Bronchial epithelial cell (primary cell): ENCODE results near the gene CSF3R. TPM values are rescaled to one million over a fixed set of nuclear protein-coding genes. Genes with fewer than 3 reads are reported as not detected.
A peak's percentile ranks its signal among the peaks of the same experiment; 100 is the strongest.
"Not testable (repeated sequence)": the region's sequence is repeated elsewhere in the genome, so short reads cannot be mapped to it uniquely, and the experiment has no call there.

Source experiments
- DNase-seq: peaks from one replicate; pipeline ENCODE4 v3.0.0-alpha.2; 2010; ENCODE audit warnings: low read depth
- FAIRE-seq: peaks from 2 replicates; lab custom pipeline; 2011; peaks lifted over from hg19 to GRCh38; lab: Jason Lieb, UNC
- H3K27me3 ChIP-seq: 2 replicates; pipeline ENCODE4 v1.5.1; 2011; ENCODE audit warnings: low read length; ENCODE audit not compliant: control insufficient read depth, insufficient read depth
- H3K36me3 ChIP-seq: 2 replicates; pipeline ENCODE4 v1.5.1; 2011; ENCODE audit warnings: low read length; ENCODE audit not compliant: control insufficient read depth, insufficient read depth
- H3K4me3 ChIP-seq: 2 replicates; pipeline ENCODE4 v1.5.1; 2011; ENCODE audit warnings: mild to moderate bottlenecking, low read depth, low read length, control low read depth
- total RNA-seq: library from RNA; depleted of rRNA; stranded (reverse); fragments of >200 nt; gene quantifications from 2 replicates; pipeline ENCODE4 v1.2.1, GENCODE V29; 2014
- TF ChIP-seq, protein P1 (sequence below): IDR thresholded peaks from 2 replicates; pipeline ENCODE4 v1.5.1; 2011; ENCODE audit warnings: mild to moderate bottlenecking, moderate library complexity, low read length, control low read depth, inconsistent platforms; ENCODE audit not compliant: insufficient read depth, severe bottlenecking

CSF3R gene
- total RNA-seq, 1 donor from 2014 or later: 0.79 TPM

DNA sequence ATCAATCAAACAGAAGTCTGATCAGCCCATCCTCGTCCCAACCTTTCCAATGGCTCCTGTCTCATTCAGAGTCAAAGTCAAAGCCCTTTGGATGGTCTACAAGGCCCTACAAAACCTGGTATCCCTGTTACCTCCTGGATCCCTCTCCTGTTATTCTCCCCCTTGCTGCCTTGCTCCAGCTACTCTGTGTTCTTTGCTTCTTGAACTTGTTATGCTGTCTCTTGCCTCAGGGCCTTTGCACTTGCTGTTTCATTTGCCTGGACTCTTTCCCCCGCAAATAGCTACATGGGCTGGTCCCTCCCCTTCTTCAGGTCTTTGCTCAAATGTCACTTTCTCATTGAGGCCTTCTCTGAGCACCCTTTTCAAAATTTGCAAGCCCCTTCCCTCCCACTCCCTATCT, 1.4 kb upstream of the CSF3R start:
- no peaks in the 10 kb centered on the region for H3K27me3 ChIP-seq
- TF ChIP-seq, protein P1, sequence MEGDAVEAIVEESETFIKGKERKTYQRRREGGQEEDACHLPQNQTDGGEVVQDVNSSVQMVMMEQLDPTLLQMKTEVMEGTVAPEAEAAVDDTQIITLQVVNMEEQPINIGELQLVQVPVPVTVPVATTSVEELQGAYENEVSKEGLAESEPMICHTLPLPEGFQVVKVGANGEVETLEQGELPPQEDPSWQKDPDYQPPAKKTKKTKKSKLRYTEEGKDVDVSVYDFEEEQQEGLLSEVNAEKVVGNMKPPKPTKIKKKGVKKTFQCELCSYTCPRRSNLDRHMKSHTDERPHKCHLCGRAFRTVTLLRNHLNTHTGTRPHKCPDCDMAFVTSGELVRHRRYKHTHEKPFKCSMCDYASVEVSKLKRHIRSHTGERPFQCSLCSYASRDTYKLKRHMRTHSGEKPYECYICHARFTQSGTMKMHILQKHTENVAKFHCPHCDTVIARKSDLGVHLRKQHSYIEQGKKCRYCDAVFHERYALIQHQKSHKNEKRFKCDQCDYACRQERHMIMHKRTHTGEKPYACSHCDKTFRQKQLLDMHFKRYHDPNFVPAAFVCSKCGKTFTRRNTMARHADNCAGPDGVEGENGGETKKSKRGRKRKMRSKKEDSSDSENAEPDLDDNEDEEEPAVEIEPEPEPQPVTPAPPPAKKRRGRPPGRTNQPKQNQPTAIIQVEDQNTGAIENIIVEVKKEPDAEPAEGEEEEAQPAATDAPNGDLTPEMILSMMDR: no peak
- DNase-seq (no peak), FAIRE-seq (no peak)
- H3K36me3 ChIP-seq: no peaks in the 10 kb centered on the region
- H3K4me3 ChIP-seq: no peak overlapping the region

DNA sequence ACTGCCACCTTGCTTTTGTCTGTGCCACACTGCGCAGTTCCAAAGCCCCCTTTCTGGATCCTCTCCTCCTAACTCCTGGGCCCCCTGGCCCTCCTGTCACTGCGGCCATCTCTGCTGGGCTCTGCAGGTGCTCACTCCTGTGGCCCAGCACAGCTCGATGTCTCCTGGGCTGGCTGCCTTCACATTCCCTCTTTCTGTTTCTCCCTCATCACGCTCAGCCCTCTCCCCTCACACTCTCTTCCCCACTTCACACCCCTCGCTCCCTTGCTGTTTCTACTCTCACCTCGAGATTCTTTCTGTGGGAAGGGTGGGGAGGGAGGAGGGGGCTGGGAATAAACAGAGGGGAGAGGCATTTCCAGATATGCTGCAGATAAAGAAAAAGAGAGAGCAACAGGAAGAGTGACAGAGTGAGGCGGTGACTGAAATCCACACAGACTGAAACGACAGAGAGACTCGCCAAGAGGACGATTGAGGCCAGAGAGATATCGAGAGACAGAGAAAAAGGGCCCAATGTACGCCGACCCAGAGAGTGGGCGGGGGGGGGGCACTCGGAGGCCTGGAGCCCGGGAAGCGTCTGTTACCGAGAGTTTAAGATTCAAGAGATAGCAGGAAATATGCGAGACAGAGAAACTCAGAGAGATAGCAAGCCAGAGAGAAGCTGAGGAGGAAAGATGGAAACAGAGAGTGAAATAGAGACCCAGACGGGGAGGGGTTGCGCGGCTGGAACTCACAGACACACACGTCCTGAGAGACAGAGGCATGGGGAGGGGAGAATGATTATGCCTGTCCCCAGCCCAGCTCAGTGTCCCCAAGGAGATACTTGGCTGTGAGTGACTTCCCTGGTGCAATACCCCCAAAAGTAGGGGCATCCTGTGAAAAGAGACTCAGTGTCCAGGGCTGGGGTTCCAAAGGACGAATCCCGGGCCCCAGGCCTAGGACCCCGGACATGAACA, 666 bp downstream of the CSF3R start:
- DNase-seq: no peak
- Histone ChIP-seq H3K27me3 (no peaks in the 10 kb centered on the region), H3K36me3 (no peaks in the 10 kb centered on the region), H3K4me3 (no peak overlapping the region)
- no peak for FAIRE-seq
- TF ChIP-seq, protein P1: no peak

DNA sequence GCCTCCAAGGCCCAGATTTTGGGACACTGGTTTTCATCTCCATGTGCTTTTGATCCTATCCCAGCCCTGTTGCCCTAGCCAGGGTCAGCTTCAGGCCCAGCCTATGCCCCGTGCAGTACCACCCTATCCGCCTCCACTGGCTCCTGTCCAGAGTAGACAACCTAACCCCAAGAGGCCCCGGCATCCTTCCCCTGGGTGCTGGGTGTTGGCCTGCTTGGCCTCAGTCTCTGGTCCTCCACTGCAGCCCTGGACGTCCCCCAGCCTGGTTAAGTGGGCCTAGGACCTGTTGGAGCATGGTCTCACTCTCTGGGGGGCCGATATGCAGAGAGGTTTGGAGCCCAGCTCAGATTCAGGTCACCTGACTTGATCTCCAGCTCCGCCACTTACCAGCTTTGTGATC, 1.6 kb downstream of the CSF3R start:
- Histone ChIP-seq H3K4me3 (no peak overlapping the region), H3K36me3 (no peaks in the 10 kb centered on the region), H3K27me3 (no peaks in the 10 kb centered on the region)
- DNase-seq (no peak), FAIRE-seq (no peak)
- TF ChIP-seq, protein P1: no peak

DNA sequence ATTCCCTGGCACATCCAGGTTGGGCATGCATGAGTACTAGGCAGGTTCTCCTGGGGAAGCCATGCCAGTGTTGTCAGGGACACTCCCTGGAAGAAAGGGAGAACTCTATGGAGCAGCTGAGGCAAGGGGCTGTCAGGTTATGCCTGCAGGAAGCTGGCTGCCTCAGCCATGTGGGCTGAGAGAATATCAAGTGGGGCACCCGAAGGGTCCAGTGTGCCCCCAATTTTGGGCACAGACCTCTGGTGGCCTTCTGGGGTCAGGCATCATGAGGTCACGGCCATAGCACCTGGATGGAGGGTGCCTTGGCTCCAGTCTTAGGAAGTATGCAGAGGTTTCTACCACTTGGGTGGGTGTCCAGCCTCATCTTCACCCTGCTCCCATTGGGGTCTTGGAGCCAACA, 2.6 kb downstream of the CSF3R start:
- TF ChIP-seq, protein P1: no peak
- no peak for DNase-seq
- no peaks in the 10 kb centered on the region for H3K36me3 ChIP-seq
- H3K4me3 ChIP-seq: no peak overlapping the region
- FAIRE-seq: no peak
- H3K27me3 ChIP-seq: no peaks in the 10 kb centered on the region

DNA sequence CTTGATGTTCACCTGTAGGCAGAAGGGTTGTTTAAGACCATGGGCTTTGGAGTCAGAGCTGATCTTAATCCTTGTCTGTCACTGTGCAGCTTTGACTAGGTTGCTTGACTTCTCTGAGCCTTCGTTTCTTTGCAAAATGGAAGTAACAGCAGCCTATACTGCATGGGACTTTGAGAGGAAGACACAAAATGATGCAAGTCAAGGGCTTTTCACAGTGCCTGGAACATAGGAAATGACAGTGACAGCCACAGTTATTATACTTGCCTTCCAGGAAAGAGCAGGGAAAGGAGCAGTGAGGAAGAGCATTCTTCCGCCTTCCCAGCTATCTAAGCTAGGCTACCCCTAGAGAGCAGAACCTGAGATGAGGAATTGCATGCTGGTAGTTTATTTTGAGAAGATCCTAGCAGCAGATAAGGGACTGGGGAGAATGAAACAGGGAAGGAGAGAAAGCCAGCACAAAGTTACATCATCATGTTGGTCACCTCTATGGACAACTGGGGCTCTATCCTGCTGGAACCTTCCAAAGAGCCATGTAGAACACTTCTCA, 3.1 kb downstream of the CSF3R start:
- TF ChIP-seq, protein P1: no peak
- FAIRE-seq (peak; percentile 90), DNase-seq (no peak)
- H3K27me3 ChIP-seq: no peaks in the 10 kb centered on the region
- H3K4me3 ChIP-seq: no peak overlapping the region
- no peaks in the 10 kb centered on the region for H3K36me3 ChIP-seq

DNA sequence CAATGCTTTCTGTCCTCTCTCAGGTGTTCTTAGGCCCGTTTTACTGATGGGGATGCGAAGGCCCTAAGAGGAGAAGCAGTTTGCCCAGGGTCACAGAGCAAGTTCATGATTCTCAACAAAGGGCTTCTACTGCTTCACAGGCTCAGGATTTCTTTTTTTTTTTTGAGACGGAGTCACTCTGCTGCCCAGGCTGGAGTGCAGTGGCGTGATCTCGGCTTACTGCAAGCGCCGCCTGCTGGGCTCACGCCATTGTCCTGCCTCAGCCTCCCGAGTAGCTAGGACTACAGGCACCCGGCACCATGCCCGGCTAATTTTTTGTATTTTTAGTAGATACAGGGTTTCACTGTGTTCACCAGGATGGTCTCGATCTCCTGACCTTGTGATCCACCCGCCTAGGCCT, 5.1 kb downstream of the CSF3R start:
- not testable (repeated sequence) for H3K36me3 ChIP-seq, H3K4me3 ChIP-seq, H3K27me3 ChIP-seq, FAIRE-seq, DNase-seq
